Renal cortical epithelial cell (primary cell): ENCODE data around the gene SURF2. TPM values are rescaled to one million over a fixed set of nuclear protein-coding genes. Genes with fewer than 3 reads are reported as not detected.

Experiments
- DNase-seq: peaks from one replicate; pipeline ENCODE4 v3.0.0-alpha.2; 2011; ENCODE audit warnings: low read depth
- total RNA-seq: library from RNA; depleted of rRNA; stranded (reverse); fragments of >200 nt; gene quantifications from 2 replicates; pipeline ENCODE4 v1.2.3, GENCODE V29; 2014

Gene SURF2
- total RNA-seq, 1 donor from 2014 or later: 9.9 TPM

GRCh38 chr9:133335924-133336811, 20.2 kb upstream of the SURF2 start, which contains the start of gene SURF6:
Gene SURF6 (minus strand): TSS chr9:133336188. CDS start chr9:133336132, 56 bp downstream.
- DNase-seq: peak; percentile 65

GRCh38 chr9:133339641-133340040, 16.7 kb upstream of the SURF2 start:
- no peak for DNase-seq

GRCh38 chr9:133340256-133340655, 16.1 kb upstream of the SURF2 start:
- no peak for DNase-seq

- no peak for DNase-seq
Measured at GRCh38 chr9:133340916-133341315, 15.4 kb upstream of the SURF2 start.

- DNase-seq: no peak
Measured at GRCh38 chr9:133341369-133342068, 14.8 kb upstream of the SURF2 start.

GRCh38 chr9:133342069-133342406, 14.3 kb upstream of the SURF2 start:
- no peak for DNase-seq

GRCh38 chr9:133342570-133342969, 13.8 kb upstream of the SURF2 start:
- DNase-seq: no peak

GRCh38 chr9:133344071-133344470, 12.3 kb upstream of the SURF2 start:
- DNase-seq: no peak

GRCh38 chr9:133344979-133345378, 11.4 kb upstream of the SURF2 start:
- DNase-seq: no peak

- no peak for DNase-seq
Measured at GRCh38 chr9:133345596-133345995, 10.8 kb upstream of the SURF2 start.

- no peak for DNase-seq
Measured at GRCh38 chr9:133346021-133346785, 10.1 kb upstream of the SURF2 start.

- no peak for DNase-seq
Measured at GRCh38 chr9:133347515-133347984, 8.8 kb upstream of the SURF2 start.

- DNase-seq: peak; percentile 94
Measured at GRCh38 chr9:133347985-133348717, 8.2 kb upstream of the SURF2 start, which contains the start of the genes MED22 and RPL7A. Gene MED22 (minus strand): TSS chr9:133348131. CDS start chr9:133346662, 1,469 bp downstream. Gene RPL7A (plus strand): TSS chr9:133348218. CDS start chr9:133348244, 26 bp downstream.

- DNase-seq: no peak
Measured at GRCh38 chr9:133348718-133349573, 7.4 kb upstream of the SURF2 start.

GRCh38 chr9:133349965-133350616, 6.3 kb upstream of the SURF2 start:
- DNase-seq: no peak

GRCh38 chr9:133351526-133351907, 4.8 kb upstream of the SURF2 start:
- no peak for DNase-seq

- peak; percentile 49 for DNase-seq
Measured at GRCh38 chr9:133351908-133352634, 4.3 kb upstream of the SURF2 start.

- no peak for DNase-seq
Measured at GRCh38 chr9:133352635-133353340, 3.6 kb upstream of the SURF2 start.
